LNCaP clone FGC (cell line): ENCODE measurements around the gene ITPKC.

Source experiments
- DNase-seq: peaks from one replicate; pipeline ENCODE4 v3.0.0-alpha.2; 2011; ENCODE audit warnings: low read depth
- H3K4me3 ChIP-seq: 2 replicates; pipeline ENCODE4 v1.5.1; 2011; ENCODE audit warnings: mild to moderate bottlenecking, low read depth, low read length, control low read depth
- TF ChIP-seq, protein P1 (sequence below): IDR thresholded peaks from 2 replicates; pipeline ENCODE4 v1.5.1; 2012; ENCODE audit warnings: mild to moderate bottlenecking; ENCODE audit not compliant: control insufficient read depth, insufficient read depth; ENCODE audit errors: extremely low read depth

Gene ITPKC

DNA sequence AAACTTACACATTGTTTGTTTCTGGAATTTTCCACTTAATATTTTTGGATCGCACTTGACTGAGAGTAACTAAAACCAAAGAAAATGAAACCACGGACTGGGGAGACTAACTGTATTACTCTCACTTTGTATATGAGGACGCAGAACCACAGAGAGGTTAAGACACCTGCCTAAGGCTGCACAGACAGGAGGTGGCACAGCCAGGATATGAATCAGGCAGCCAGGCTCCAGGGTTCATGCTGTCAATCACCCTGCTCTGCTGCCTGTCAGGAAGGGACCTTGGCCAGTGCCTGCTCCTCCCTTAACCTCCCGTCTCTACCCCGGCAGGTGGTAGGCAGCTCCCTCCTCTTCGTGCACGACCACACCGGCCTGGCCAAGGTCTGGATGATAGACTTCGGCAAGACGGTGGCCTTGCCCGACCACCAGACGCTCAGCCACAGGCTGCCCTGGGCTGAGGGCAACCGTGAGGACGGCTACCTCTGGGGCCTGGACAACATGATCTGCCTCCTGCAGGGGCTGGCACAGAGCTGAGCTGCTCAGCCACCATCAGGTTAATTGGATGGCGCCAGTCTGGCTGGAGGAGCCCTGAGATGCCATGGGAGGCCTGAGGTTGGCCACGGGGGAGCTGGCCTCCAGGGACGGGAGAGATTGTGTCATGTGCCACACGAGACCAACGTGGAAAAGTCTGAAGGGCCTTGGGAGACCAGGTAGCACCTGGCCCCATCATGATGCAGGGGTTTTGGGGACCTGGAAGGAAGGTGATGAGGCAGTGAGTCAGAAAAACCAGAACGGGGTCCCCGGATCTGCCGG lies 22.3 kb downstream of the ITPKC start:
- no peak for DNase-seq
- no peak overlapping the region for H3K4me3 ChIP-seq
- TF ChIP-seq, protein P1, sequence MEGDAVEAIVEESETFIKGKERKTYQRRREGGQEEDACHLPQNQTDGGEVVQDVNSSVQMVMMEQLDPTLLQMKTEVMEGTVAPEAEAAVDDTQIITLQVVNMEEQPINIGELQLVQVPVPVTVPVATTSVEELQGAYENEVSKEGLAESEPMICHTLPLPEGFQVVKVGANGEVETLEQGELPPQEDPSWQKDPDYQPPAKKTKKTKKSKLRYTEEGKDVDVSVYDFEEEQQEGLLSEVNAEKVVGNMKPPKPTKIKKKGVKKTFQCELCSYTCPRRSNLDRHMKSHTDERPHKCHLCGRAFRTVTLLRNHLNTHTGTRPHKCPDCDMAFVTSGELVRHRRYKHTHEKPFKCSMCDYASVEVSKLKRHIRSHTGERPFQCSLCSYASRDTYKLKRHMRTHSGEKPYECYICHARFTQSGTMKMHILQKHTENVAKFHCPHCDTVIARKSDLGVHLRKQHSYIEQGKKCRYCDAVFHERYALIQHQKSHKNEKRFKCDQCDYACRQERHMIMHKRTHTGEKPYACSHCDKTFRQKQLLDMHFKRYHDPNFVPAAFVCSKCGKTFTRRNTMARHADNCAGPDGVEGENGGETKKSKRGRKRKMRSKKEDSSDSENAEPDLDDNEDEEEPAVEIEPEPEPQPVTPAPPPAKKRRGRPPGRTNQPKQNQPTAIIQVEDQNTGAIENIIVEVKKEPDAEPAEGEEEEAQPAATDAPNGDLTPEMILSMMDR = no peak

DNA sequence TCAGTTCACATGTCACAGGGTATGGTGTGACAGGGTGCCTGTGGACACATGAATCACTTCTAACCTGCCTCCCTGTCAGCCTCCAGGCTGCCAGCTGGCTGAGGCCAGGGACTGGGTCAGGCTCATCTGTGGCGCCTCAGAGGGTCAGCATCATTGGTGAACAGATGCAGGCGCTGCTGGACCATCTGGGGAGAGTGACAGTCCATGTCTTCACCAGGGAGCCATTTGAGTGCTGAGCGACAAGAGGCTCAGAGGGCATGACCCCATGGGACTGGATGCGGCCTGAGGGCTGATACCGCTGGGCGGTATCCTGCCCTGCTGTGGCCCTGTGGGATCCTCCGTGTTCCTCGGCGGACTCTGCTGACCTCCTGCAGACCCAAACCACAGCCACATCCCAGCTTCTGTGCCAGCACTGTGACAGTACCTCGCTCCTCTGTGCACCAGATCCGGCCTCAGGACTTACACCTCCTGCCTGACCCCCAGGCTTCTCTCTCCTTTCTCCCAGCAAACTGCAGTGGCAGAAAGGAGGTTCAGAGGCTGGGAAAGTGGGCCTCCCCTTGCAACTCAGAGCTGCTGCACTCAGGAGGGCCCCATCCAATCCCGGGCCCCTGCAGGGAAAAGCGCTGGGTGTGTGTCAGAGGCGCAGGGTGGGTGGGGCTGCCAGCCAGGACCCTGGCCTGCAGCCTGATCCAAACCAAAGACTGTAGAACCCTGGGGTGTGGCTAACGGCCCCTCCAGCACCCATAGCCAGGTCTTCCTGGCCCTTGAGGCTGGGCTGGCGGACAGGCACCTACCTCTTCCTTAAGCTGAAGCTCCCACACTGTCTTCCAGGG lies 23.2 kb downstream of the ITPKC start:
- H3K4me3 ChIP-seq = no peak overlapping the region
- no peak for DNase-seq
- TF ChIP-seq, protein P1 = no peak

DNA sequence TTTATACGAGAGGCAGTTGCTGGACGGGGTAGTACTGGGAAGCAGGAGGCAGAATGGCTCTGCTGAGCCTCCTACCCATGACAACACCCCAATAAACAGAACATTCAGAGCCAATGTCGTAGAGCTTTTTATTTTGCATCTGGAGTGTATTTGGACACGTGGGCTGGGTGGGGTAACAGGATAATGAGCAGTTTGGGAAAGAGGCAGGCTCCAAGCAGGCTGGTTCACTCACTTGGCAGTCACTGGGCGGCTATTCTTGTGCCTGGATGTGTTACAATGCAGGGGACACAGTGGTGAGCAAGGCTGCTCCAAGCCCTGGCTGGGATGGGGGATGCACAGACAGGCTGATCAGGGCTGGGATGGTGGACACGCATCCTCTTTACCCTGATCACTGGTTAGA lies 23.8 kb downstream of the ITPKC start:
- no peak for DNase-seq
- H3K4me3 ChIP-seq = no peak overlapping the region
- TF ChIP-seq, protein P1 = no peak

DNA sequence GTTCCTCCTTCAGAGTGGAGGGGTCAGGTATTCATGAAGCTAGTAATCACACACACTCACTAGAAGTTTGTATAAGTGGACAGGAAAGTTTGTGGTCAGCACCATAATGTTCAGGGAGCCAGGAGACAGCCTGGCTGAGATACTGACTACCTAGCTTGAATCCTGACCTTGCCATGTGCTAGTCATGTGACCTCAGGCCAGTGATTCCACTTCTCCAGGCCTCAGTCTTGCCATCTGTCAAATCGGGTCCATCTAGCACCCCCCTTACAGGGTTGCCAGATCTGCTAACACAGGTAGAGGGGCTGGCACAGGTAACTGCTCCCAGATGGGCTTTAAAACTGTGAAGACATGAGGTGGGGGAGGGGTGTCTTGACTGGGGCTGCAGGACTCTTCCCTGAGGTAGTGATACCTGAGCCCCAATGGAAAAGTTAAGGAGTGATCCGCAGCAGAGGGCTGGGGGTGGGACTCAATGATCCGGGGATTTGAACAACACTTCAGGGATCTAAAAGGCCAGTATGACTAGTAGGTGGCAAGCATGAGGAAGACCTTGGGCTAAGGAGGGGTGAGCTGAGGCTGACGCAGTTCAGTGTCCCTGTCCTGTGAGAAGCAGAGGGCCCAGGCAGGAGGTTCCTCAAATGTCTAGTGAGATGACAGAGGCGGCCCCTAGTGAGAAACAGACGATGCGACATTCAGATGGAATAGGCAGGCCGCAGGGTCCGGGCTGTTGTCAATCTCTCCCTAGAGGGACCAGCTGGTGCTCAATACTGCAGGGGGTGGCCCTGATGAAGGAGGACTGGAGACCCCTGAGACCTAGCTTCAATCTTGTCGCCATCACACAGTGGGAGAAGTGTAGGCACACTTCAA lies 24.8 kb downstream of the ITPKC start:
- no peak for DNase-seq
- TF ChIP-seq, protein P1 = no peak
- H3K4me3 ChIP-seq = no peak overlapping the region

DNA sequence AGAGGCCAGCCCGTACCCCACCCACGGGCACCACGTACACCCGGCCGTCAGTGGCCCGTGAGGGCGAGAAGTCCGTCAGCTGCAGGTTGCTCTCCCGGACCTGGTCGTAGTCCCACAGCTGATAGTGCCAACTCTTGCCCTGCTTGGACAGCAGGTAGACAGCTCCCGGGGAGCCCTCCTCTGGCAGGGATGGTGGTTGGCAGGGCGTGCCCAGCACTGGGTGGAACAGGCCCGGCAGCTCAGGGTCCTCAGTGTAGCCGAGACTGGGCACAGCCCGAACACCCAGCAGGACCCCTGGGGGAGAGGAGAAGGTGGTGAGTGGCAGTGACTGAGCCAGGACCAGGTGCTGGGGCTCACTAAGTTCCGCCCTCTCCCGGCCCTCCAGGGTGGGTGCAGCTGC lies 25.6 kb downstream of the ITPKC start:
- TF ChIP-seq, protein P1 = no peak
- no peak for DNase-seq
- H3K4me3 ChIP-seq = no peak overlapping the region

DNA sequence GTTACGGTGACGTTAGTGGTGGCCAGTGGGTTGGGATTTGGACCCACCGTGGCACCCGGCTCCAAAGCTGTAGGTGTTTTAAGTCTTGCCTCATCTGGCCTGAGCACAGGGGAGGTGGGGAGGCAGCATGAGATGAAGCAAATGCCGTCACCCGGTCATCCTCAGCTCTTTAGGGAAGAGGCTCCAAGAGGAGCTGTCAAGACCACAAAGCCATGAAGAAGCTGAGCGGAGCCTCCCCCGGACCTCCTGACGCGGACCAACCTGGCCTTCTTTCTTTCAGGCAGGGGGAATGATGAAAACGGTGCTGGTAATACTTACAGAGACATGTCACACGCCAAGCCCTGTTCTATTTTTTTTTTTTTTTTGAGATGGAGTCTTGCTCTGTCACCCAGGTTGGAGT lies 26.0 kb downstream of the ITPKC start:
- TF ChIP-seq, protein P1 = no peak
- no peak for DNase-seq
- no peak overlapping the region for H3K4me3 ChIP-seq
